GM21723 (cell line): Measurements from ENCODE around the gene ESPL1.

Experiments
- ATAC-seq: cut with Tn5 transposase; IDR thresholded peaks from one replicate; pipeline ENCODE4 v1.9.1; 2021; ENCODE audit warnings: mild to moderate bottlenecking, moderate library complexity; ENCODE audit not compliant: unreplicated experiment

ESPL1 gene

DNA sequence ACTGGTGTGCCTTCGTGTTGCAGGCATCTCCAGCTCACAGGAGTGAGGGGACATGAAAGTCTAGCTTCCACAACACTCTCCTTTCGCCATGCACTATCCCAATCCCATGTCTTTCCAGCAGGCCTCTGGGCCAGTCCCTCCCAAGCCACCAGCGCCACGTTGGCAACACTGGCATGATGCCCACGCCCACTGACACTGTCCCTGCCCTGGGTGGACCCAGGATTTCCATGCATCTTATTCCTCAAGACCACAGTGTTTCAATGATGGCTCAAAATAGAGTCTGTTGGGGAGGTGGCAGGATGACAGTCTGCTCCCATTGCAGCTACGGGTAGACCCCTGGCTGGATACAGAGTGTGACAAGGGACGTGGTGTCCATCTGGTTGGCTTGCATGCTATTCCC, 65.7 kb downstream of the ESPL1 start:
- no peak for ATAC-seq

DNA sequence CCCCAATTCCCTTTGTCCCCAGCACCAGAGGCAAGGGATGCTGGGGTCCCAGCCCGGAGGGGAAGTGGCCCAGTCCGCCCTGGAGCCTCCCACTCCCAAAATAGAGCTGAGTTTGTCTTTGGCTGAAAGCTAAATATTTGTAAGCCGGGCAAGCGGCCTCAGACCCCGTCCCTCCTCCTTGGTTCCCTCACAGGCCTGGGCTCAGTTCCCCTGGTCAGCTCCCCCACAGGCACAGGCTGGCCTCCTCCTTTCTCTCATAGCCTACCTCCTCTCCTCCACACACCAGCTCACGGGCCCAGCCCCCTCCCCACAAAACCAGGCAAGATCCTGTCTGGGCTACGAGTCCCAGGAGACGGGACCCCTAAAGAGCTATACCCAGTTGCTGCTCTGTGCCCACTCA, 66.7 kb downstream of the ESPL1 start:
- ATAC-seq, result no peak

DNA sequence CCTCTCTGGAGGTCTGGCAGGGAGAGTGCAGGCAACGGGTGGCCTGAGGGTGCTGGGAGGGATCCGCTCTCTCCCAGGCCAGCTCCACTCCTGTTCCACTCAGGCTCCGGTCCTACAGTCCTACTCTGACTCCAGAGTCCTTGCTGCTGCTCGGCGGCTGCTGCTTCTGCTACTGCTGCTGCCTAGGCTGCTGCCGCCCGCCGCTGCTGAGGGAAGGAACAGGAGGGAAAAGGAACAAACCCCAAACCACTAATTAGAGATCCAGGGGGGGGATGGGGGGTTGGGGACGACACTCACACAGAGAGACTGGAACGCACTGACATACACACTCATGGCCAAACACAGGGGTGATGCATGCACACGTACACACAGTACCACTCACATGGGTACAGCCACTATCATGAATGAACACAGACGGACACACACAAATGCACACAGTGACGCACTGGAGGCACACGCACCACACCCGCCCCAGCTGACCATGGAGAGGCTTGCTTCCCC, 68.1 kb downstream of the ESPL1 start, which contains the start of gene SP7:
TSS of gene SP7 (minus strand) at position 174 of the 501 bp plus-strand sequence. CDS start 708 bp downstream, outside the sequence.
- no peak for ATAC-seq

DNA sequence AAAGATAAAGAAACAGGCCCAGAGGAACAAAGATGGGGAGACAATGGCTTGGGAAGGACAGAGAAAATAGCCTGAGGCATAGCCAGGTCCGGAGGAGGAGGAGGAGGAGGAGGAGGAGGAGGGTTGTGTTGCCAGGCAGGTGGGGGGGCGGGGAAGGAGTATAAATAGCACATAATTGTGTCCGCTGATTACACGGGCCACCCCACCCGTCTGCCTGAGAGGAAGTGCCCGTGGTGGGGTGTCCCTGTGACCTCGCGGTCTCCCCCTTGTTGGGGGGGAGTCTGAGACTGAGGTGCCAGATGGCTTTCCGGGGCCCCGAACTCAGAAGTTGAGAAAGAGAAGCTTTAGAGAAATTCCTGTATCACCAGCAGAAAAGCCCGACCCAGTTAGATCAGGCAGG, 69.9 kb downstream of the ESPL1 start:
- ATAC-seq, result no peak

DNA sequence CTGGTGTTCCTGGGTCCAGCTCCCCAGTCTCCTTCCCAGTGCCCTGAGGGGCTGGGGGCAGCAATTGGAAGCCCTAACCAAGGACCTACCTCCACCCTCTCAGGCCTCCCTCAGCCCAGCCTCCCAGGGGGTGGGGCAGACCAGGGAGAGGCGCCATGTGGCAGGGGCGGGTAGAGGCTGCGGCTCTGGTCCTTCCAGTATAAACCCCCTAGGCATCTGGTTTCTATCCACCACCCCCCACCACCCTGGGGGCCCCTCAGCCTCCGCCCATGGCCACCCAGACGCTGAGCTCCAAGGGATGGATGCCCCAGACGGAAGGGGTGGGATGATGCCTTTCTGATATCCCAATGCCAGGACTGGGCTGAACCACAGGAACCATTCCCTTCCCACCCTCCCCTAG, 70.8 kb downstream of the ESPL1 start:
- no peak for ATAC-seq

DNA sequence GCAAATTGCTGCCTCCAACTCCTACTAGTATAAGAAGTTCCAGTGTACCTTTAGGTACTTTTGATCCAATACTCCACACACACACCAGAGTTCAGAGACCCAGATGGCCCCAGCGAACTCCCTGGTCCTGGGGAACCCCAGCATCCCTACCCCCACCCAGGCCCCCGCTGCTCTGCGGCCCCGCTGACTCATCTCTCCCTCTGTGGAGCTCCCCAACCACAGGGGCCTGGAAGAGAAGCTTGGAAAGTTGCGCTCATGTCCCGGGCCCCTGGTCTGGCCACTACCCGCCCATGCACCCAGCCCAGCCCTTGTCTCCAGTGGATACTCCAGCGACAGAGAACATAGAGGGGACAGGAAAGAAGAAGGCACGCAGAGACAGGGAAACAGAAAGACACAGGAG, 72.3 kb downstream of the ESPL1 start:
- ATAC-seq, result no peak
